Measurements from ENCODE around the gene PIAS2.

PIAS2 gene

GRCh38 chr18:46894124-46894523, 23.2 kb downstream of the PIAS2 start:
- Histone ChIP-seq H3K4me3 (ENCODE audit: low read length) (no peak overlapping the region), H3K4me1 (ENCODE audit: low read length) (peaks cover 42% of the 10 kb centered on the region), H3K9me3 (ENCODE audit: insufficient read depth, low read length) (peaks cover 11% of the 10 kb centered on the region), H3K36me3 (replicated peaks; ENCODE audit: low read depth, low read length) (peaks cover 34% of the 10 kb centered on the region), H4K20me1 (ENCODE audit: insufficient read depth, low read length) (peaks cover 44% of the 10 kb centered on the region), H2AFZ (ENCODE audit: low read depth, low read length) (no peak overlapping the region), H3K9ac (ENCODE audit: low read length) (no peak overlapping the region), H3K79me2 (ENCODE audit: low read length) (peaks cover 91% of the 10 kb centered on the region), H3K4me2 (ENCODE audit: low read length) (peak overlapping the region; percentile 8; the same call in 1 of the 2 replicates), H3K27ac (ENCODE audit: low read length) (no peak overlapping the region), H3K27me3 (ENCODE audit: low read depth, low read length) (no peaks in the 10 kb centered on the region)
- TF ChIP-seq CTCF (IDR thresholded peaks at IDR 0.05; ENCODE audit: low read depth, low read length) (no peak), EZH2phosphoT487 (IDR thresholded peaks at IDR 0.05; ENCODE audit: low read depth) (no peak)

GRCh38 chr18:46893360-46893759, 23.9 kb downstream of the PIAS2 start:
- TF ChIP-seq CTCF (IDR thresholded peaks at IDR 0.05; ENCODE audit: low read depth, low read length) (no peak), EZH2phosphoT487 (IDR thresholded peaks at IDR 0.05; ENCODE audit: low read depth) (no peak)
- no peak overlapping the region for H2AFZ ChIP-seq (ENCODE audit: low read depth, low read length)
- H3K79me2 ChIP-seq (ENCODE audit: low read length), result peaks cover 91% of the 10 kb centered on the region
- H3K9ac ChIP-seq (ENCODE audit: low read length), result no peak overlapping the region
- H3K4me2 ChIP-seq (ENCODE audit: low read length), result no peak overlapping the region
- no peak overlapping the region for H3K27ac ChIP-seq (ENCODE audit: low read length)
- H3K36me3 ChIP-seq (replicated peaks; ENCODE audit: low read depth, low read length), result peaks cover 41% of the 10 kb centered on the region
- peaks cover 19% of the 10 kb centered on the region for H3K9me3 ChIP-seq (ENCODE audit: insufficient read depth, low read length)
- H3K27me3 ChIP-seq (ENCODE audit: low read depth, low read length), result no peaks in the 10 kb centered on the region
- H3K4me3 ChIP-seq (ENCODE audit: low read length), result no peak overlapping the region
- peaks cover 43% of the 10 kb centered on the region for H4K20me1 ChIP-seq (ENCODE audit: insufficient read depth, low read length)
- peaks cover 41% of the 10 kb centered on the region for H3K4me1 ChIP-seq (ENCODE audit: low read length)

GRCh38 chr18:46892842-46893241, 24.5 kb downstream of the PIAS2 start:
- H3K36me3 ChIP-seq (replicated peaks; ENCODE audit: low read depth, low read length), result peaks cover 46% of the 10 kb centered on the region
- no peak overlapping the region for H3K27ac ChIP-seq (ENCODE audit: low read length)
- no peak overlapping the region for H3K9ac ChIP-seq (ENCODE audit: low read length)
- H2AFZ ChIP-seq (ENCODE audit: low read depth, low read length), result no peak overlapping the region
- peaks cover 41% of the 10 kb centered on the region for H3K4me1 ChIP-seq (ENCODE audit: low read length)
- H3K9me3 ChIP-seq (ENCODE audit: insufficient read depth, low read length), result peaks cover 23% of the 10 kb centered on the region
- H3K79me2 ChIP-seq (ENCODE audit: low read length), result peaks cover 91% of the 10 kb centered on the region
- H3K4me3 ChIP-seq (ENCODE audit: low read length), result no peak overlapping the region
- H4K20me1 ChIP-seq (ENCODE audit: insufficient read depth, low read length), result peaks cover 43% of the 10 kb centered on the region
- H3K4me2 ChIP-seq (ENCODE audit: low read length), result no peak overlapping the region
- no peak for TF ChIP-seq EZH2phosphoT487 (IDR thresholded peaks at IDR 0.05; ENCODE audit: low read depth)
- TF ChIP-seq CTCF (IDR thresholded peaks at IDR 0.05; ENCODE audit: low read depth, low read length), result no peak
- no peaks in the 10 kb centered on the region for H3K27me3 ChIP-seq (ENCODE audit: low read depth, low read length)

GRCh38 chr18:46891742-46892214, 25.5 kb downstream of the PIAS2 start:
- Histone ChIP-seq H3K36me3 (replicated peaks; ENCODE audit: low read depth, low read length) (peaks cover 56% of the 10 kb centered on the region), H3K79me2 (ENCODE audit: low read length) (peaks cover 92% of the 10 kb centered on the region), H3K27me3 (ENCODE audit: low read depth, low read length) (no peaks in the 10 kb centered on the region), H3K4me3 (ENCODE audit: low read length) (peak overlapping the region; percentile 34), H3K9me3 (ENCODE audit: insufficient read depth, low read length) (peaks cover 26% of the 10 kb centered on the region), H3K4me2 (ENCODE audit: low read length) (peak overlapping the region; percentile 67), H3K27ac (ENCODE audit: low read length) (peak overlapping the region; percentile 61), H2AFZ (ENCODE audit: low read depth, low read length) (no peak overlapping the region), H4K20me1 (ENCODE audit: insufficient read depth, low read length) (peaks cover 43% of the 10 kb centered on the region), H3K4me1 (ENCODE audit: low read length) (peaks cover 41% of the 10 kb centered on the region), H3K9ac (ENCODE audit: low read length) (0 out of 2 replicates have a peak overlapping the region, but pooled peaks have one; percentile 0)
- no peak for TF ChIP-seq CTCF (IDR thresholded peaks at IDR 0.05; ENCODE audit: low read depth, low read length)
- TF ChIP-seq EZH2phosphoT487 (IDR thresholded peaks at IDR 0.05; ENCODE audit: low read depth), result no peak
